GM12878 (cell line): ENCODE results near the gene PYHIN1. TPM values are rescaled to one million over a fixed set of nuclear protein-coding genes. Genes with fewer than 3 reads are reported as not detected.

Source experiments
- ATAC-seq: fragments of 200-7000 bp; cut with Tn5 transposase; 3 replicates; pipeline ENCODE4 v1.9.1; 2020; ENCODE audit warnings: mild to moderate bottlenecking, moderate library complexity
- BruUV-seq: library from RNA; stranded (reverse); fragments of 400-500 nt; replicated peaks from 2 replicates; lab custom pipeline; 2021; lab: Mats Ljungman, UMichigan
- CTCF ChIA-PET: fragments of 300-600 bp; sonication (Branson Sonifier 250); formaldehyde crosslinking; extraction: SDS; loops from one replicate; lab custom pipeline; 2021; ENCODE audit warnings: inconsistent platforms; lab: Yijun Ruan, JAX
- POLR2A ChIA-PET: fragments of 350-600 bp; formaldehyde crosslinking; extraction: SDS; loops from one replicate; lab custom pipeline; 2021; ENCODE audit warnings: inconsistent platforms; lab: Charles Lee
- RAD21 ChIA-PET: fragments of 300-600 bp; sonication (Branson Sonifier 250); formaldehyde crosslinking; loops from one replicate; lab custom pipeline; 2023; ENCODE audit warnings: antibody characterized with exemption; ENCODE audit not compliant: unreplicated experiment; lab: Charles Lee
- SMC1A ChIA-PET: fragments of 300-600 bp; sonication (Branson Sonifier 250); formaldehyde crosslinking; loops from one replicate; lab custom pipeline; 2023; ENCODE audit not compliant: unreplicated experiment, uncharacterized antibody; lab: Charles Lee
- DNase-seq: peaks from one replicate; pipeline ENCODE4 v3.0.0-alpha.2; 2011; ENCODE audit warnings: low read depth, low spot score
- FAIRE-seq: peaks from 3 replicates; lab custom pipeline; 2011; peaks lifted over from hg19 to GRCh38; lab: Jason Lieb, UNC
- H2AFZ ChIP-seq: 2 replicates; pipeline ENCODE4 v1.6.0; 2011; ENCODE audit warnings: low read depth, low read length, control low read depth; ENCODE audit not compliant: control insufficient read depth
- H3K27ac ChIP-seq: 2 replicates; pipeline ENCODE4 v1.5.1; 2011; ENCODE audit warnings: control low read depth; ENCODE audit not compliant: control insufficient read depth, insufficient read depth
- H3K27me3 ChIP-seq, 2 experiments: replicated peaks in 1 of 2; 2 replicates each; pipeline versions ENCODE4 v1.6.0 to v1.6.1; 2011; ENCODE audit warnings: low read length in 1 of 2; ENCODE audit not compliant: control insufficient read depth in 2 of 2, insufficient read depth in 2 of 2
- H3K36me3 ChIP-seq, 2 experiments: 2 replicates each; pipeline ENCODE4 v1.5.1; 2011; ENCODE audit warnings: low read length in 1 of 2; ENCODE audit not compliant: control insufficient read depth in 2 of 2, insufficient read depth in 2 of 2
- H3K4me1 ChIP-seq: 2 replicates; pipeline ENCODE4 v1.6.1; 2011; ENCODE audit warnings: mild to moderate bottlenecking, low read length, moderate library complexity, mixed read lengths; ENCODE audit not compliant: control insufficient read depth, insufficient read depth
- H3K4me2 ChIP-seq: 2 replicates; pipeline ENCODE4 v1.6.0; 2011; ENCODE audit warnings: control low read depth; ENCODE audit not compliant: control insufficient read depth, insufficient read depth
- H3K4me3 ChIP-seq: fragments of 200-600 bp; sonication (generic); 2 replicates; pipeline ENCODE4 v1.5.1; 2016
- H3K79me2 ChIP-seq: 2 replicates; pipeline ENCODE4 v1.6.0; 2011; ENCODE audit warnings: low read length; ENCODE audit not compliant: control insufficient read depth, insufficient read depth
- H3K9ac ChIP-seq: 2 replicates; pipeline ENCODE4 v1.8.0; 2011; ENCODE audit warnings: low read length, control low read depth, mixed read lengths; ENCODE audit not compliant: control insufficient read depth, insufficient read depth
- H3K9me3 ChIP-seq: replicated peaks from 3 replicates; pipeline ENCODE4 v1.5.1; 2011; ENCODE audit warnings: mild to moderate bottlenecking, low read length; ENCODE audit not compliant: control insufficient read depth, insufficient read depth
- H4K20me1 ChIP-seq: 2 replicates; pipeline ENCODE4 v1.6.0; 2011; ENCODE audit not compliant: control insufficient read depth, insufficient read depth
- CTCF ChIP-seq, 3 experiments: IDR thresholded peaks in 2 of 3; conservative IDR thresholded peaks in 1 of 3; 2 replicates each; pipeline ENCODE4 v1.5.1; 2011; ENCODE audit warnings: low read depth in 3 of 3, low read length in 3 of 3, mild to moderate bottlenecking in 3 of 3, control low read depth in 2 of 3, moderate library complexity in 2 of 3, inconsistent platforms in 1 of 3, mixed read lengths in 1 of 3; ENCODE audit not compliant: control insufficient read depth in 2 of 3, insufficient read depth in 1 of 3; ENCODE audit errors: extremely low read depth in 1 of 3
- HDAC6 ChIP-seq: fragments of 200-600 bp; sonication (generic); IDR thresholded peaks from one replicate; pipeline ENCODE4 v1.8.0; 2017; ENCODE audit warnings: antibody characterized with exemption; ENCODE audit not compliant: unreplicated experiment
- HSF1 ChIP-seq: fragments of 150-350 bp; IDR thresholded peaks from 2 replicates; pipeline ENCODE4 v1.6.1; 2014; ENCODE audit warnings: mild to moderate bottlenecking, low read depth, low read length
- IKZF1 ChIP-seq: fragments of 450-650 bp; conservative IDR thresholded peaks from 2 replicates; pipeline ENCODE4 v1.6.1; 2017; ENCODE audit warnings: antibody characterized with exemption, mild to moderate bottlenecking
- PAX8 ChIP-seq: fragments of 450-650 bp; IDR thresholded peaks from 2 replicates; pipeline ENCODE4 v1.6.1; 2017; ENCODE audit warnings: mild to moderate bottlenecking, moderate library complexity
- RAD21 ChIP-seq: IDR thresholded peaks from 2 replicates; pipeline ENCODE4 v1.6.1; 2011; ENCODE audit warnings: mild to moderate bottlenecking, low read depth, low read length, moderate library complexity; ENCODE audit not compliant: insufficient read depth
- WRNIP1 ChIP-seq: IDR thresholded peaks from 2 replicates; pipeline ENCODE4 v1.6.1; 2011; ENCODE audit warnings: low read depth, low read length, improper control_type of control experiment, borderline replicate concordance
- ZSCAN29 ChIP-seq: fragments of 450-650 bp; IDR thresholded peaks from 2 replicates; pipeline ENCODE4 v1.6.1; 2017; ENCODE audit warnings: mild to moderate bottlenecking, moderate library complexity
- WGBS: methylation state at CpG from one replicate; pipeline ENCODE4 v1.1.6; 2016; ENCODE audit warnings: low lambda C conversion rate; ENCODE audit not compliant: insufficient replicate concordance, insufficient coverage; ENCODE audit errors: missing lambda C conversion rate; 5-methylcytosine and 5-hydroxymethylcytosine counted together
- in situ Hi-C: fragments of 300-500 bp; cut with MboI; formaldehyde crosslinking; loops from 9 replicates; pipeline ENCODE4 v1.14.3; 2018; ENCODE audit warnings: mixed read lengths
- intact Hi-C: fragments of 100-400 bp; cut with micrococcal nuclease; formaldehyde crosslinking; loops from one replicate; pipeline ENCODE4 v1.14.2; 2022; ENCODE audit not compliant: unreplicated experiment
- polyA plus RNA-seq, 11 experiments: library from polyadenylated mRNA; depleted of rRNA in 4 of 11; unstranded in 6 of 11; stranded (reverse) in 5 of 11; fragments of >200 nt; fragmentation: Nextera tagmentation in 4 of 11; fragmentation: Illumina TruSeq in 1 of 11; extraction: Ambion mirVana in 4 of 11; extraction: Trizol in 1 of 11; gene quantifications; 1 replicate in 1 of 11; 2 replicates in 10 of 11; pipeline versions ENCODE4 v1.2.1 to v1.2.3, GENCODE V29; 2011 to 2016; ENCODE audit warnings: inconsistent platforms in 2 of 11, missing spikeins in 2 of 11, low read depth in 1 of 11
- total RNA-seq, 4 experiments: library from RNA; depleted of rRNA in 3 of 4; stranded (reverse); fragments of >200 nt in 3 of 4; fragmentation: Illumina TruSeq in 1 of 4; extraction: Trizol in 1 of 4; gene quantifications; 2 replicates each; pipeline versions ENCODE4 v1.2.1 to v1.2.3, GENCODE V29; 2013 to 2021

The PYHIN1 gene
- total and polyA plus RNA-seq, 10 of the 15 experiments (the other 5 are each of a cell fraction or from before 2014, with no cell fraction given), result 0.19 to 7.2 (median 0.38) TPM

GRCh38 chr1:158945061-158945460, 13.7 kb downstream of the PYHIN1 start:
- Histone ChIP-seq H3K4me3 (no peak overlapping the region), H3K27ac (no peak overlapping the region), H4K20me1 (no peaks in the 10 kb centered on the region), H3K36me3 (no peaks in the 10 kb centered on the region), H3K9ac (no peak overlapping the region), H3K79me2 (no peaks in the 10 kb centered on the region), H3K27me3 (no peaks in the 10 kb centered on the region), H2AFZ (no peak overlapping the region), H3K4me2 (no peak overlapping the region), H3K9me3 (no peaks in the 10 kb centered on the region; the same call in 2 of the 3 replicates), H3K4me1 (no peaks in the 10 kb centered on the region)
- CTCF ChIA-PET, result no interaction called here
- WGBS, result 53% methylated on average over 2 of the region's 2 CpGs
- intact Hi-C loops (no loop called here), in situ Hi-C loops (no loop called here)
- SMC1A ChIA-PET, result no interaction called here
- no TSS peak for BruUV-seq
- ATAC-seq, result peak; percentile 49; the same call in 2 of the 3 replicates
- DNase-seq, result no peak
- FAIRE-seq, result no peak
- POLR2A ChIA-PET, result no interaction called here
- RAD21 ChIA-PET, result no interaction called here
- no peak for TF ChIP-seq HSF1
- no peak for TF ChIP-seq WRNIP1
- no peak for TF ChIP-seq IKZF1
- no peak for TF ChIP-seq RAD21
- no peak for TF ChIP-seq PAX8
- no peak for TF ChIP-seq ZSCAN29
- TF ChIP-seq CTCF (IDR thresholded peaks at IDR 0.05 in 2 of 3, conservative IDR thresholded peaks at IDR 0.05 in 1 of 3; ENCODE audit: control insufficient read depth in 2 of 3, extremely low read depth in 1 of 3, insufficient read depth in 1 of 3, low read depth in 3 of 3, low read length in 3 of 3), result no peak
- TF ChIP-seq HDAC6, result no peak
